HL-60 (cell line): ENCODE measurements around the gene RNMT.

ENCODE experiments used
- DNase-seq, 2 experiments: peaks; one replicate each; pipeline ENCODE4 v3.0.0-alpha.2; 2010 to 2020; ENCODE audit warnings: low read depth in 1 of 2, low spot score in 1 of 2
- H3K27ac ChIP-seq: fragments of 250-450 bp; sonication (Bioruptor Pico); replicated peaks from 2 replicates; pipeline ENCODE4 v1.5.1; 2020; ENCODE audit warnings: mild to moderate bottlenecking, moderate library complexity
- H3K27me3 ChIP-seq: fragments of 250-450 bp; sonication (Bioruptor Pico); 2 replicates; pipeline ENCODE4 v1.5.1; 2021; ENCODE audit warnings: mild to moderate bottlenecking, moderate library complexity; ENCODE audit not compliant: insufficient read depth, poor library complexity, severe bottlenecking
- H3K4me3 ChIP-seq: replicated peaks from 2 replicates; pipeline ENCODE4 v1.5.1; 2011; ENCODE audit warnings: mild to moderate bottlenecking, control low read depth, low read length; ENCODE audit not compliant: insufficient read depth
- GABPA ChIP-seq: IDR thresholded peaks from 2 replicates; pipeline ENCODE4 v1.6.1; 2012; ENCODE audit warnings: low read depth
- POLR2AphosphoS5 ChIP-seq: IDR thresholded peaks from 2 replicates; pipeline ENCODE4 v1.6.1; 2012; ENCODE audit warnings: low read depth
- SPI1 ChIP-seq: IDR thresholded peaks from 2 replicates; pipeline ENCODE4 v1.6.1; 2012; ENCODE audit warnings: low read depth, mild to moderate bottlenecking, borderline replicate concordance
- TF ChIP-seq, protein P1 (sequence below): IDR thresholded peaks from one replicate; pipeline ENCODE4 v1.5.1; 2011; ENCODE audit warnings: low read length, control low read depth, inconsistent platforms; ENCODE audit not compliant: insufficient read depth
- TF ChIP-seq, protein P2 (sequence below): IDR thresholded peaks from 2 replicates; pipeline ENCODE4 v1.6.1; 2012; ENCODE audit warnings: low read depth; ENCODE audit not compliant: insufficient replicate concordance

The RNMT gene

DNA sequence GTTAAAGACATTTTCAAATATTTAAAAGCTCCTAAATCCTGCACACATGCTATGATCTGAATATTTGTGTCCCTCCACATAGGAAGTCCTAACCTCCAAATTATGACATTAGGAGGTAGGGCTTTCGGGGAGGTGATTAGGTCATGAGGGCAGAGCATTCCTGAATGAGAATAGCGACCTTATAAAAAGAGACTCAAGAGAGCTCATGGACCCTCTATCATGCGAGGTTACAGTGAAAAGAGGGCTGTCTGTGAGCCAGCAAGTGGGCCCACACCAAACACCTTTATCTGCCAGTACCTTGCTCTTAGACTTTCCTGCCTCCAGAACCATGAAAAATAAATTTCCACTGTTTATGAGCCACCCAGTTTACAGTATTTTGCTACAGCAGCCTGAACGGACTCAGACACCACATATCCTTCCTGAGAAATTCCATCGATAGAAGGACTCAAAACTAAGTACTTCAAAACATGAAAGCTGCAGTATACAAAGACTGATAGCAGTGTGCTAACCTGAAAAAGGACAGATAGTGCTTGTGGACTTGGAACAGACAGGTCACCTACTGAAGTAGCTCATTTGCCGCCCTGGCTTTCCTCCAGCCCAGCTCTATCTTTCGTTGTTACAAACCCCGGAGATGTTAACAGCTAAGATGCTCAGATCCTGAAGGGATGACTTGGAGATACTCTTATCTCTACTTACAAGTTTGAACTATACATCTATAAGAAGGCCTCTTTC lies 13.9 kb upstream of the RNMT start:
- TF ChIP-seq POLR2AphosphoS5 (no peak), SPI1 (no peak), GABPA (no peak)
- TF ChIP-seq, protein P1, sequence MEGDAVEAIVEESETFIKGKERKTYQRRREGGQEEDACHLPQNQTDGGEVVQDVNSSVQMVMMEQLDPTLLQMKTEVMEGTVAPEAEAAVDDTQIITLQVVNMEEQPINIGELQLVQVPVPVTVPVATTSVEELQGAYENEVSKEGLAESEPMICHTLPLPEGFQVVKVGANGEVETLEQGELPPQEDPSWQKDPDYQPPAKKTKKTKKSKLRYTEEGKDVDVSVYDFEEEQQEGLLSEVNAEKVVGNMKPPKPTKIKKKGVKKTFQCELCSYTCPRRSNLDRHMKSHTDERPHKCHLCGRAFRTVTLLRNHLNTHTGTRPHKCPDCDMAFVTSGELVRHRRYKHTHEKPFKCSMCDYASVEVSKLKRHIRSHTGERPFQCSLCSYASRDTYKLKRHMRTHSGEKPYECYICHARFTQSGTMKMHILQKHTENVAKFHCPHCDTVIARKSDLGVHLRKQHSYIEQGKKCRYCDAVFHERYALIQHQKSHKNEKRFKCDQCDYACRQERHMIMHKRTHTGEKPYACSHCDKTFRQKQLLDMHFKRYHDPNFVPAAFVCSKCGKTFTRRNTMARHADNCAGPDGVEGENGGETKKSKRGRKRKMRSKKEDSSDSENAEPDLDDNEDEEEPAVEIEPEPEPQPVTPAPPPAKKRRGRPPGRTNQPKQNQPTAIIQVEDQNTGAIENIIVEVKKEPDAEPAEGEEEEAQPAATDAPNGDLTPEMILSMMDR: no peak
- TF ChIP-seq, protein P2, sequence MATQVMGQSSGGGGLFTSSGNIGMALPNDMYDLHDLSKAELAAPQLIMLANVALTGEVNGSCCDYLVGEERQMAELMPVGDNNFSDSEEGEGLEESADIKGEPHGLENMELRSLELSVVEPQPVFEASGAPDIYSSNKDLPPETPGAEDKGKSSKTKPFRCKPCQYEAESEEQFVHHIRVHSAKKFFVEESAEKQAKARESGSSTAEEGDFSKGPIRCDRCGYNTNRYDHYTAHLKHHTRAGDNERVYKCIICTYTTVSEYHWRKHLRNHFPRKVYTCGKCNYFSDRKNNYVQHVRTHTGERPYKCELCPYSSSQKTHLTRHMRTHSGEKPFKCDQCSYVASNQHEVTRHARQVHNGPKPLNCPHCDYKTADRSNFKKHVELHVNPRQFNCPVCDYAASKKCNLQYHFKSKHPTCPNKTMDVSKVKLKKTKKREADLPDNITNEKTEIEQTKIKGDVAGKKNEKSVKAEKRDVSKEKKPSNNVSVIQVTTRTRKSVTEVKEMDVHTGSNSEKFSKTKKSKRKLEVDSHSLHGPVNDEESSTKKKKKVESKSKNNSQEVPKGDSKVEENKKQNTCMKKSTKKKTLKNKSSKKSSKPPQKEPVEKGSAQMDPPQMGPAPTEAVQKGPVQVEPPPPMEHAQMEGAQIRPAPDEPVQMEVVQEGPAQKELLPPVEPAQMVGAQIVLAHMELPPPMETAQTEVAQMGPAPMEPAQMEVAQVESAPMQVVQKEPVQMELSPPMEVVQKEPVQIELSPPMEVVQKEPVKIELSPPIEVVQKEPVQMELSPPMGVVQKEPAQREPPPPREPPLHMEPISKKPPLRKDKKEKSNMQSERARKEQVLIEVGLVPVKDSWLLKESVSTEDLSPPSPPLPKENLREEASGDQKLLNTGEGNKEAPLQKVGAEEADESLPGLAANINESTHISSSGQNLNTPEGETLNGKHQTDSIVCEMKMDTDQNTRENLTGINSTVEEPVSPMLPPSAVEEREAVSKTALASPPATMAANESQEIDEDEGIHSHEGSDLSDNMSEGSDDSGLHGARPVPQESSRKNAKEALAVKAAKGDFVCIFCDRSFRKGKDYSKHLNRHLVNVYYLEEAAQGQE: no peak
- Histone ChIP-seq H3K27me3 (no peaks in the 10 kb centered on the region), H3K4me3 (no peak overlapping the region), H3K27ac (no peak overlapping the region)
- no peak for DNase-seq

DNA sequence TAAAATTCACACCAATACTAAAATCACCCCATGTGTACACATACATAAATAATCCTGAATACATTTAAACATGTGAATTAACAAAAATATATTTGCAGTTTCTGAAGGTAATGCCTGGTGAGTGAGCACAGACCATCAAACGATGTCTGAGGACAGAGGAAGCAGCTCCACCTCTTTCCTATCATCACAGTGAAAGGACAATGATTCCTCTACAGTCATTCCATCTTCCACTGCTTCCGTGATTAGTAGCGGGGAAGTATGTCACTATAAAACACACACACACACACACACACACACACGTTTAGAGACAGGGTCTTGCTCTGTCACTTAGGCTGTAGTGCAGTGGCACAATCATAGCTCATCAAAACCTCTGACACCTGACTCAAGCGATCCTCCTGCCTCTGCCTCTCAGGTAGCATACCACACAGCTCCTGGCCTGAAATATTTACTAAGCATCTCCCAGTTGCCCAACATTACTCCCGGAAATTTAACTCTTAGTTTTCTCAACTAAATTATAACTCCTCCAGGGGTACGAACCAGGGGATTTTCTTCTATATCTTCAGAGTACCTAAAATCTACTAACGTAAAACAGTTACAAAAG lies 12.9 kb upstream of the RNMT start:
- TF ChIP-seq POLR2AphosphoS5: no peak
- TF ChIP-seq, protein P1: no peak
- TF ChIP-seq SPI1: no peak
- no peak for TF ChIP-seq GABPA
- TF ChIP-seq, protein P2: no peak

DNA sequence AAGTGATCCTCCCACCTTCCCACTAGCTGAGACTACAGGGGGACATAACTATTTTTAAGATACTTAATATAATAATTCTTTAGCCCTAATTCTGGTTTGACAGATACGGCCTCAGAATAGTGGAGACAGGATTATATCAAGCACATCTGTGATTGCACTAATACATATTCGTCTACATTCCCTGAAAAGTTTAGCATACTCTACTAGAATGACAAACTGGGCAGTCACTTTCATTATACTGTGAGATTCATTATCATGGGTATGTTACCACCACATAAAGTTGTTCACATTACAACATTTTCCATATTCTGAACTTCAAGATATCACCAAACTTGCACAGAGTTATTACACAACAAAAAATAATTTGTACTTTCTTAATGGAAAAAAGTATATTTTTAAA lies 11.1 kb upstream of the RNMT start:
- Histone ChIP-seq H3K4me3 (no peak overlapping the region), H3K27me3 (no peaks in the 10 kb centered on the region), H3K27ac (no peak overlapping the region)
- TF ChIP-seq, protein P2: no peak
- TF ChIP-seq GABPA (no peak), SPI1 (no peak)
- TF ChIP-seq, protein P1: no peak
- DNase-seq: no peak

More for the DNA sequence above, 12.9 kb upstream of the RNMT start:
- Histone ChIP-seq H3K27ac (no peak overlapping the region), H3K27me3 (no peaks in the 10 kb centered on the region), H3K4me3 (no peak overlapping the region)
- no peak for DNase-seq
